ENCODE results near the gene RIN3.
A peak's percentile ranks its signal among the peaks of the same experiment; 100 is the strongest.

Gene RIN3

DNA sequence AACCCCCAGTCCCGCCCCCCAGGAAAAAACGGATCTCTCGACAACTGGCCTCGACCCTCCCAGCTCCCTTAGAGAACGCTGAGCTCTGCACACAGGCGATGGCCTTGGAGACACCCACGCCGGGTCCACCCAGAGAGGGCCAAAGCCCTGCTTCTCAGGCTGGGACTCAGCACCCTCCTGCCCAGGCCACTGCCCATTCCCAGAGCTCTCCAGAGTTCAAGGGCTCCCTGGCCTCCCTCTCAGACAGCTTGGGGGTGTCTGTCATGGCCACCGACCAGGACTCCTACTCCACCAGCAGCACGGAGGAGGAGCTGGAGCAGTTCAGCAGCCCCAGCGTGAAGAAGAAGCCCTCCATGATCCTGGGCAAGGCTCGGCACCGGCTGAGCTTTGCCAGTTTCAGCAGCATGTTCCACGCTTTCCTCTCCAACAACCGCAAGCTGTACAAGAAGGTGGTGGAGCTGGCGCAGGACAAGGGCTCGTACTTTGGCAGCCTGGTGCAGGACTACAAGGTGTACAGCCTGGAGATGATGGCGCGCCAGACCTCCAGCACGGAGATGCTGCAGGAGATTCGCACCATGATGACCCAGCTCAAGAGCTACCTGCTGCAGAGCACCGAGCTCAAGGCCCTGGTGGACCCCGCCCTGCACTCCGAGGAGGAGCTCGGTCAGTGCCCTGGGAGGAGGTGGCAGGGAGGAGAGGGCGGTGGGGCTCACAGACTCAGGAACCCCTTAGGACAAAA, 139.0 kb downstream of the RIN3 start:
- no peak for DNase-seq

DNA sequence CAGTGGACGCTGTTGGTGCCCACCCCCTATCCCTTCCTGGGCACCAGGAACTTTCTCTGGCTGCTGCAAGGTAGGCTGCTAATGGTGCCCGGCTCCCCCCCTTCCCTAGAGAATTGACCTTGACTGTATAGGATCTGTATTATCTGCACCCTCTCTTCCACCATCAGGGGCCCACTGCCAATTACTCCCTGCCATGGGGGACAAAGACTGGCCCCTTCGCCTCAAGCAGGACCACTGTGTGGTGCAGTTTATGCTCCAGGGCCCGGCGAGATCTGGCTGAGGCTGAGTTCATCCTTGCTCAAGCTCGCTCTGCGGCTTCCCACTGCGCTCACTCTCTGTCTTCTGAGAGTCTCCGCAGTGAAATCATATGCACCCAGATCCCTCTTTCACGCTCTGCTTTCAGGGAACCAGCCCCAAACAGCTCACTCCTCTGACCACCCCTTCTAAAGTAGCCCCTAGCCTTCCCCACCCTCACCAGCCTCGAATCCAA, 139.6 kb downstream of the RIN3 start:
- DNase-seq: no peak

- DNase-seq: no peak
Measured at GRCh38 chr14:92654239-92654901, 140.8 kb downstream of the RIN3 start.

GRCh38 chr14:92655419-92656201, 142.0 kb downstream of the RIN3 start:
- no peak for DNase-seq

- no peak for DNase-seq
Measured at GRCh38 chr14:92656306-92657081, 142.9 kb downstream of the RIN3 start.

GRCh38 chr14:92657457-92658142, 144.0 kb downstream of the RIN3 start:
- DNase-seq: no peak

DNA sequence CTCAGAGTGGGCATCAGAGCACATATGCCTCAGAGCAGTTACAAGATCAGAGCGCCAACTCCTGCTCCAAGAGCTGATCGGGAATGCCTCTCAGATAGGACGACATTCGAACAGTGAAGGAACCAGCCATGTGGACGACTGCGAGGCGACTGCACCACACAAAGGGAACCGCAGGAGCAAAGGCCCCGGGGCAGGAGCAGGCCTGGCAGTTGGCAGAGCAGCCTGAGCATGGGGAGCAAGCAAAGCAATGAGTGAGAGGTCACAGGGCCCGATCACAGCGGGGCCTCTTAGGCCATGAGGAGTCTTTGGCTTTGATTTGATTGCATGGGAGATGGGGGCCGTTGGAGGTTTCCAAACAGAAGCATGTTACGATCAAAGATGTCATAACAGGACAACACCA, 144.6 kb downstream of the RIN3 start:
- no peak for DNase-seq

GRCh38 chr14:92658684-92659083, 145.1 kb downstream of the RIN3 start:
- DNase-seq: no peak

- DNase-seq: no peak
Measured at GRCh38 chr14:92659765-92660561, 146.4 kb downstream of the RIN3 start.

DNA sequence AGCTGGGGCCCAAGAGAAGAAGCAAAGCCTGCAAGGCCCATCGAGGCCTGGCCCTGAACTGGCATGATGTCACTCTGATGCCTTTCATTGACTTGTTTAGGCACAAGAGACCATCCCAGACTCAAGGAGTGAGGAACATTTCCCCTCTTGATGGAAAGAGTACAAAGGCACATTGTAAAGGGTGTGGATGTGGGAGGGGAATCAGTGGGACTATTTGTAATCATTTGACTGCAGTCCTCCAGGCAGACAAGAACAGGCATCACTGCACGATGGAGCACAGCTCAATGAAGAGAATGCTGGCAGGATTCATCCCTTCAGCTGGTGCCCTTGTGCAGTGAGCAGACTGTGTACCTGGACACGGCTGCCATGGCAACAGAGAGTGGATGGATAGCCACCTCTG, 147.0 kb downstream of the RIN3 start:
- no peak for DNase-seq

DNA sequence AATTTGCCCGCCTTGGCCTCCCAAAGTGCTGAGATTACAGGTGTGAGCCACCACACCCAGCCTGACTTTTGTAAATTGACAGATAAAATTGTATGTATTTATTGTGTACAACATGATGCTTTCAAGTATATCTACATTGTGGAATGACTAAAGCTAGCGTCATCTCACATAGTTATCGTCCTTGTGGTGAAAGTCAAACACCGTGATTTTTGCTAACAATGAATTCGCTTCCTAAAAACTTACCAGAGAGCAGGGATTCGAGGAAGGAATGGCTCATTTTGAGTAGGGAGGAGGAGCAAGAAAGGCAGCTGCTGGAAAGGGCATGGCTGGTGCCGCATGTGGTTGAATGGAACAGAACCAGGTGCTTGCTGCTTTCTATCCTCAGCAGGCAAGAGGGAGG, 149.5 kb downstream of the RIN3 start:
- DNase-seq: no peak

DNA sequence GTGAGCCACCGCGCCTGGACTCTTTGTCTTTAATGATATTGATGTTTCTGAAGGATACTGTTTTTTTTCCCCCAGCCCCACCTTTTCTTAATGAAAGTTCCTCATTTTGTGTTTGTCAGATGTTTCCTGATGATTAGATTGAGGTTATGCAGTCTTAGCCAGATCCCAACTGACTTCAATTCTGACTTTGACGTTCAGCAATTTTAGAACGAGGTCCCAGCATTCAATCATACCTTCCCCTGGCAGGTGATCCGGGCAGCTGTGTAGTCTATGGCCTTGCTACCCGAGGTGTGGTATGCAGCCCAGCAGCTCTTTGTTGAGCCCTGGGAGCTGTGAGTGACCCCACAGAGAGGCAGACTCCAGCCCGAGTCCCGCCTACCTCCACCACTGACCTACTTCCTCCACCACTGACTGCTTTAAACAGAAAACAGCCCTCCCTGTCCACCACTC, 152.1 kb downstream of the RIN3 start:
- no peak for DNase-seq

DNA sequence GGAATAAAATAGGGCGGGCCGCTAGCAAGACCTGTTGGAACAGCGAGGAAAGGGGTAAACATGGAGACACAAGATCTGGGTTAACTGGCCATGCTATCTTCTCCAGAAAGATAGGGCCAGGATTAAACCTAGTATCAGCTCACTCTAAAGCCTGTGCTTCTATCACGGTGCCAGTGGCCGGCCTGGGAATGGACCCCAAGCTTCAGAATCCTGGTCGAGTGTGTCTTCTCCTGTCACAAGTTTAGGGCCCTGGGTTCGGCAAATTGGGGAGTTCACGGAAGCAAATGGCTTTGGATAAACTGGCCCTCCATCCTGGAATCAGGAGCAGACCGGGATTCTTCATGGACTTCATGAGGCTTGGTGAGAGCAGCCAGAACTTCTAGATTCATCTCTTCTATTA, 152.7 kb downstream of the RIN3 start:
- DNase-seq: no peak

DNA sequence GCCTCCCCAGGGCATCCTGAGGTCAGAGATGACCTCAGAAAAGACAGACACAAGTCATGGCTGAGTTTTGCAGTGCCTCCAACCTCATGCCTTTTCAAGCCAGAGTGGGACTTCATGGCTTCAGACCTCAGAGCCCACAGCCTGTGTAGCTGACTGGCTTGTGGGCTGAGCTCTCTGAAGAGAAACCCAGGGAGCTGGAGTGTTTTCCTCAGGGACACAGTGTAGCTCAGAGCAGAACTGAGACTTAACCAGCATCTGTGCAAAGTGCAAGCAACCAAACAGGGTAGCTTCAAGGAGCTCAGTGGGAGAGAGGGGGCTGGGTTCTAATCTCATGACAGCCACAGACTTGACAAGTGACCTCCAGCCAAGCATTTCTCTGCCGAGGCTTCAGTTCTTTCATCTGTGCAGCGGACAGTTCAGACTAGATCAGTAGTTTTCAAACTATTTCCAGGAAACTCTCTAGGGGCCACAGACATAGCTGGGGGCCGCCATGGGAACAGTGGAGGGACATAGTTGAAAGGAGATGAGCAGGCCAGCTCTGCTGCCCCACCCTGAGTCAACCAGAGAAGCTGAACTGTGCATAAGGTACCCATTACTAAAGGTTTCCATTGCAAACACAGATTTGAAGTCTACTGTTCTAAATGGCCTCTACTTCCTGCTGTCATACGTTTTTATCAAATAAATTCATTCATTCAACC, 154.8 kb downstream of the RIN3 start:
- no peak for DNase-seq

- DNase-seq: peak; percentile 84
Measured at GRCh38 chr14:92670160-92670559, 156.6 kb downstream of the RIN3 start.

DNA sequence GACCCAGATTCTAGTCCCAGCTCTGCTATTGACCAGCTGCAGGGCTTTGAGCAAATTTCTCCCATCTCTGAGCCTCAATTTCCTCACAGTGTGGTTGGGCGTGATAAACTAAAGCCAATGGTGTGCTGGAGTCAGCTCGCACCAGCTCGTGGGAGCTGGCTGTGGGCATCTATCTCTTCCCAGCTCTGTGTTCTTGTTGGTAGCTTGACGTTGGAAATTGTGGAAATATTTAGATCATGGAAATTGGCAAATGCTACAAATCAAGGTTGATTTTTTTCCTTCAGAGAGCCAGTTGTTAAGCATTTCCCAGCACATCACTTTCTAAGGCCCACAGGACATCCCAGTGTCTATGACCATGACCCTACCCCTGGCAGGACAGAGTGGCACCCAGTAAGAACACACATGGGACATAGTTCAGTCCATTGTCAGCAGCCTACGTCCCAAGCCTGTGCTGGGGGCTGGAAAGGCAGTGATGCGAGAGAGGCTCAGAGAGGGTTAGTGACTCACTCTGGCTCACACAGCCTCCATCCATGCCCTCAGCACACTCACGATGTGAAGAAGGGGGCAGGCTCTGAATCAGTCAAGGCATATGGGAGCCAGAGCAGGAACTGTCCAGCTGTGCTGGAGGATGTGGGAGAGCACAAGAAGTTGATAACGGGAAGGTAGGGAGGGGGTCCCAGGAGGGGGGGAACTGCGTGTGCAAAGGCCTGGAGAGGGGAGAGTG, 157.2 kb downstream of the RIN3 start:
- DNase-seq: no peak

DNA sequence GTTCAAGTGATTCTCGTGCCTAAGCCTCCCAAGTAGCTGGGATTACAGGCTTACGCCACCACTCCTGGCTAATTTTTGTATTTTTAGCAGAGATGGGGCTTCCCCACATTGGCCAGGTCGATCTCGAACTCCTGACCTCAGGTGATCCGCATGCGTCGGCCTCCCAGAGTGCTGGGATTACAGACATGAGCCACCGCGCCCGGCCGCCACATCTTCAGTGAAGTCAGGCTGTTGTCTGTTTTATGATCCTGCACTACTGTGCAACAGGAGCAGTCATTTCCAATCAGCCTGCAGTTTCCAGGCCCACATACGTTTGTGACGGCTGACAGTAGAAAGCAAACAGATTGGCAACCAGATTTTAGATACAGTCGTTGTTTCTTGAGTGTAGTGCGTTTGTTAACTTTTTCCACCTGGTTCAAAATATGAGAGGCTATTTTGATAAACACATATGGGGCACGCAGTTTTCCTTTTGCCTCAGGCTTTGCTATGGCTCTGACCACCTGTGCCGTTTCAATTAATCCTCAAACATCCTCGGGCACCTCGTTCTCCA, 160.1 kb downstream of the RIN3 start:
- DNase-seq: no peak

DNA sequence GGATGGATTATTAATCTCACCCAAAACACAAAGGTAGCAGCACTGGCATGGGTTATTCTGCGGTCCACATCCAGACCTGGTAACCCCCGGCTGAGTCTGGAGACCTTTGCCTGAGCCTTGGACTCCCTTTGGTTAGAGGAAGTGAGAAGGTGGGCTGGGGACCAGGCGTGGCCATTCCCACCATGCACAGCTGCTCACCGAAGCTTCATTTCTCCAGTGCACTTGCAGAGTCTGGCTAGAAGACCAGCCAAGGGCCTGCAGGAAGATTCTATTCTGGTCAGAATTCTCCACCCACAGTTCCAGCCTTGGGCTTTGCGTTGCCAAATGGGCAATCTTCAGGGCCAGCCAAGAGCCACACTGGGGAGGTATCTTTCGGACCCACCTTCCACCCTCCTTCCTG, 161.8 kb downstream of the RIN3 start:
- DNase-seq: no peak

- DNase-seq: no peak
Measured at GRCh38 chr14:92675976-92676375, 162.4 kb downstream of the RIN3 start.

All from NCI-H524 treated with DMSO at 0.1 percent for 48 hours (cell line).